Fibroblast of lung (primary cell): ENCODE data around the gene FGF9. TPM values are rescaled to one million over a fixed set of nuclear protein-coding genes. Genes with fewer than 3 reads are reported as not detected.

ENCODE experiments used
- DNase-seq, 2 donors: peaks; one replicate each; pipeline versions ENCODE4 v3.0.0 to v3.0.0-alpha.2; 2010; ENCODE audit warnings: low read depth in 2 of 2
- H2AFZ ChIP-seq: 2 replicates; pipeline ENCODE4 v1.5.1; 2012; ENCODE audit warnings: low read length, control low read depth, inconsistent platforms
- H3K27ac ChIP-seq: 2 replicates; pipeline ENCODE4 v1.5.1; 2011; ENCODE audit warnings: low read length, control low read depth; ENCODE audit not compliant: insufficient read depth
- H3K27me3 ChIP-seq: 2 replicates; pipeline ENCODE4 v1.5.1; 2011; ENCODE audit warnings: mild to moderate bottlenecking, low read length; ENCODE audit not compliant: control insufficient read depth, insufficient read depth
- H3K36me3 ChIP-seq: 2 replicates; pipeline ENCODE4 v1.5.1; 2011; ENCODE audit warnings: low read length; ENCODE audit not compliant: control insufficient read depth, insufficient read depth
- H3K4me1 ChIP-seq: 2 replicates; pipeline ENCODE4 v1.5.1; 2011; ENCODE audit warnings: low read length; ENCODE audit not compliant: control insufficient read depth, insufficient read depth; ENCODE audit errors: extremely low read depth
- H3K4me2 ChIP-seq: 2 replicates; pipeline ENCODE4 v1.5.1; 2011; ENCODE audit warnings: low read length, control low read depth; ENCODE audit not compliant: insufficient read depth; ENCODE audit errors: extremely low read depth
- H3K4me3 ChIP-seq, 4 experiments: fragments of 200-600 bp in 1 of 4; sonication (generic) in 1 of 4; replicated peaks in 1 of 4; 2 replicates each; pipeline ENCODE4 v1.5.1; 2011 to 2016; ENCODE audit warnings: low read length in 4 of 4, low read depth in 3 of 4, mild to moderate bottlenecking in 3 of 4, control low read depth in 2 of 4, inconsistent platforms in 1 of 4, mixed read lengths in 1 of 4; ENCODE audit not compliant: insufficient read depth in 1 of 4; ENCODE audit errors: control extremely low read depth in 1 of 4
- H3K79me2 ChIP-seq: 2 replicates; pipeline ENCODE4 v1.5.1; 2012; ENCODE audit warnings: mild to moderate bottlenecking, low read length, inconsistent platforms; ENCODE audit not compliant: control insufficient read depth, insufficient read depth
- H3K9ac ChIP-seq: 2 replicates; pipeline ENCODE4 v1.5.1; 2011; ENCODE audit warnings: mild to moderate bottlenecking, low read length, control low read depth; ENCODE audit not compliant: insufficient read depth
- H3K9me3 ChIP-seq: 2 replicates; pipeline ENCODE4 v1.5.1; 2012; ENCODE audit warnings: low read depth, low read length; ENCODE audit not compliant: control insufficient read depth, insufficient read depth
- H4K20me1 ChIP-seq: 2 replicates; pipeline ENCODE4 v1.5.1; 2011; ENCODE audit warnings: low read length; ENCODE audit not compliant: control insufficient read depth, insufficient read depth; ENCODE audit errors: extremely low read depth
- EZH2 ChIP-seq: IDR thresholded peaks from 2 replicates; pipeline ENCODE4 v1.5.1; 2012; ENCODE audit warnings: low read length, control low read depth, mild to moderate bottlenecking; ENCODE audit errors: missing control alignments
- polyA plus RNA-seq, 2 donors: library from polyadenylated mRNA; depleted of rRNA in 1 of 2; stranded (reverse) in 1 of 2; unstranded in 1 of 2; fragments of >200 nt; gene quantifications; 2 replicates each; pipeline ENCODE4 v1.2.1, GENCODE V29; 2011 to 2012; ENCODE audit warnings: missing spikeins in 1 of 2
- total RNA-seq: library from RNA; depleted of rRNA; stranded (reverse); fragments of >200 nt; gene quantifications from 2 replicates; pipeline ENCODE4 v1.2.1, GENCODE V29; 2014
- TF ChIP-seq, protein P1 (sequence below), 2 donors: IDR thresholded peaks in 1 of 2; conservative IDR thresholded peaks in 1 of 2; 1 replicate in 1 of 2; 2 replicates in 1 of 2; pipeline ENCODE4 v1.5.1; 2011 to 2012; ENCODE audit warnings: low read length in 2 of 2, control low read depth in 1 of 2, inconsistent platforms in 1 of 2, low read depth in 1 of 2, mild to moderate bottlenecking in 1 of 2

Gene FGF9
- total and polyA plus RNA-seq, 2 donors (not counting 1 experiment from before 2014, with no cell fraction given), result 0.06 to 0.33 TPM

DNA sequence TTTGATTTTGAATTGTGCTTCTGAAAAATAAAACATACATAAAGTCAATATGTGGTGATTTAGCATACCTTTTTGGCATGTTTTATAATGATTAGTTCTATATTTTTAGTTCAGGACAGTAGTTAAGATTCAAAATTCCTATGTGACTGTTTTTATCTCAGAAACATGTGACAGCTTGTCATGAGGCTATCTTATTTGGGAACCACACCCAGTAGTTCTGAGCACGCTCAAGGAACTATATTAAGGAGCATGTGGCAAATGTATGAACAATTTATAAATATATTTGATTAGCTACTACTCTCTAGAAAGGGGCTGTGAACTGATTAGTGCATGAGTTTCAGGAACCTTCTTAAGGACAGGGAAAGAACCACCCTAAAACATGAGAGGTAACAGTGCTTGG is 38.8 kb downstream of the FGF9 start:
- H3K27ac ChIP-seq, result no peak overlapping the region
- no peak for DNase-seq
- TF ChIP-seq EZH2, result no peak
- no peaks in the 10 kb centered on the region for H3K4me1 ChIP-seq
- no peaks in the 10 kb centered on the region for H4K20me1 ChIP-seq
- no peaks in the 10 kb centered on the region for H3K27me3 ChIP-seq
- no peaks in the 10 kb centered on the region for H3K36me3 ChIP-seq
- H3K9ac ChIP-seq, result no peak overlapping the region
- no peaks in the 10 kb centered on the region for H3K9me3 ChIP-seq
- H3K79me2 ChIP-seq, result no peaks in the 10 kb centered on the region
- H2AFZ ChIP-seq, result no peak overlapping the region
- no peak overlapping the region for H3K4me2 ChIP-seq
- H3K4me3 ChIP-seq, result no peak overlapping the region

DNA sequence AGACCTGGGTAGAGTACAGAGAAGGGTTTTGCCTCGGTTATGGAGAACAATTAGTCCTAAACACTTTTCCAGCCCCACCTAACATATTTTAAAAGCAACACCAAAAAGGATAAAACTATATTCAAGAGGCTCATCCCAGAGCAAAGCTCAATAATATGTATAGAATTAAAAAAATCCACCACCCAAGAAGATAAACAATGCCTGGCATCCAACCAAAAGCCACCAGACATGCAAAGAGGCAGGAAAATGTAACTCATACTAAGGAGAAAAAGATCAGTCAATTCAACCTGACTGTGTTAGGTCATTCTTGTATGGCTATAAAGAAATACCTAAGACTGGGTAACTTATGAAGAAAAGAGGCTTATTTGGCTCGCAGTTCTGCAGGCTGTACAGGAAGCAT is 39.3 kb downstream of the FGF9 start:
- TF ChIP-seq, protein P1, sequence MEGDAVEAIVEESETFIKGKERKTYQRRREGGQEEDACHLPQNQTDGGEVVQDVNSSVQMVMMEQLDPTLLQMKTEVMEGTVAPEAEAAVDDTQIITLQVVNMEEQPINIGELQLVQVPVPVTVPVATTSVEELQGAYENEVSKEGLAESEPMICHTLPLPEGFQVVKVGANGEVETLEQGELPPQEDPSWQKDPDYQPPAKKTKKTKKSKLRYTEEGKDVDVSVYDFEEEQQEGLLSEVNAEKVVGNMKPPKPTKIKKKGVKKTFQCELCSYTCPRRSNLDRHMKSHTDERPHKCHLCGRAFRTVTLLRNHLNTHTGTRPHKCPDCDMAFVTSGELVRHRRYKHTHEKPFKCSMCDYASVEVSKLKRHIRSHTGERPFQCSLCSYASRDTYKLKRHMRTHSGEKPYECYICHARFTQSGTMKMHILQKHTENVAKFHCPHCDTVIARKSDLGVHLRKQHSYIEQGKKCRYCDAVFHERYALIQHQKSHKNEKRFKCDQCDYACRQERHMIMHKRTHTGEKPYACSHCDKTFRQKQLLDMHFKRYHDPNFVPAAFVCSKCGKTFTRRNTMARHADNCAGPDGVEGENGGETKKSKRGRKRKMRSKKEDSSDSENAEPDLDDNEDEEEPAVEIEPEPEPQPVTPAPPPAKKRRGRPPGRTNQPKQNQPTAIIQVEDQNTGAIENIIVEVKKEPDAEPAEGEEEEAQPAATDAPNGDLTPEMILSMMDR (conservative IDR thresholded peaks at IDR 0.05 in 1 of 2, IDR thresholded peaks at IDR 0.05 in 1 of 2; ENCODE audit: low read depth in 1 of 2, low read length in 2 of 2), result no peak
- no peak for TF ChIP-seq EZH2
- no peak for DNase-seq
- Histone ChIP-seq H3K36me3 (no peaks in the 10 kb centered on the region), H3K4me2 (no peak overlapping the region), H3K4me1 (no peaks in the 10 kb centered on the region), H2AFZ (no peak overlapping the region), H3K79me2 (no peaks in the 10 kb centered on the region), H3K9me3 (no peaks in the 10 kb centered on the region), H3K27me3 (no peaks in the 10 kb centered on the region), H3K4me3 (no peak overlapping the region), H3K27ac (no peak overlapping the region), H3K9ac (no peak overlapping the region), H4K20me1 (no peaks in the 10 kb centered on the region)

DNA sequence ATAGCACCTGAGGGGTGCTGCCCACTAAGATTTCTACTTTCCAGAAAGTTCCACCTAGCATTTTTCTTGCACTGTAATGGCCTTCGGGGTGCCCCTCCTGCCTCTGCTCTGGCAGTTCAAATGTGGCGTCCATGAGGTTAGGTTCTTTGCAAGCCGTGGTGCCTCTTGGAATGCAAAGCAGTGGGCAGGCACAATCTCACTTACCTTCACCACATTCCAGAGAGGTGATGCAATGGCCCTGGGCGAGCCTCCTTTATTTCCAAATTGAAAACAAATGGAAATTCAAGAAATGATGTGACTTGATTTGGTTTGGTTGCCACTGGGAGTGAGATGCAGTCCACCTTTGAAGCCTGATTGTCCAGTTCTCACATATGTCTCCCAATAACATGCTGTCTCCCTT is 46.9 kb downstream of the FGF9 start:
- DNase-seq, result no peak
- no peak overlapping the region for H3K9ac ChIP-seq
- no peak overlapping the region for H3K27ac ChIP-seq
- no peaks in the 10 kb centered on the region for H3K36me3 ChIP-seq
- no peak overlapping the region for H3K4me2 ChIP-seq
- TF ChIP-seq, protein P1 (conservative IDR thresholded peaks at IDR 0.05 in 1 of 2, IDR thresholded peaks at IDR 0.05 in 1 of 2; ENCODE audit: low read depth in 1 of 2, low read length in 2 of 2), result no peak
- TF ChIP-seq EZH2, result no peak
- no peaks in the 10 kb centered on the region for H3K4me1 ChIP-seq
- H3K27me3 ChIP-seq, result no peaks in the 10 kb centered on the region
- H3K4me3 ChIP-seq, result no peak overlapping the region
- H3K9me3 ChIP-seq, result no peaks in the 10 kb centered on the region
- no peaks in the 10 kb centered on the region for H3K79me2 ChIP-seq
- H2AFZ ChIP-seq, result no peak overlapping the region
- no peaks in the 10 kb centered on the region for H4K20me1 ChIP-seq
